ENCODE data around the gene LTBP1.

- TF ChIP-seq CTCF (IDR thresholded peaks at IDR 0.05) (no peak), POLR2A (IDR thresholded peaks at IDR 0.05) (no peak)
These were observed 168.4 kb downstream of the LTBP1 start for GRCh38 chr2:33115196-33115595.

Data from lower leg skin (tissue), 3 donors.